Measurements from ENCODE around the gene PSPN.
"Not testable (repeated sequence)": the region's sequence is repeated elsewhere in the genome, so short reads cannot be mapped to it uniquely, and the experiment has no call there.

Gene PSPN

DNA sequence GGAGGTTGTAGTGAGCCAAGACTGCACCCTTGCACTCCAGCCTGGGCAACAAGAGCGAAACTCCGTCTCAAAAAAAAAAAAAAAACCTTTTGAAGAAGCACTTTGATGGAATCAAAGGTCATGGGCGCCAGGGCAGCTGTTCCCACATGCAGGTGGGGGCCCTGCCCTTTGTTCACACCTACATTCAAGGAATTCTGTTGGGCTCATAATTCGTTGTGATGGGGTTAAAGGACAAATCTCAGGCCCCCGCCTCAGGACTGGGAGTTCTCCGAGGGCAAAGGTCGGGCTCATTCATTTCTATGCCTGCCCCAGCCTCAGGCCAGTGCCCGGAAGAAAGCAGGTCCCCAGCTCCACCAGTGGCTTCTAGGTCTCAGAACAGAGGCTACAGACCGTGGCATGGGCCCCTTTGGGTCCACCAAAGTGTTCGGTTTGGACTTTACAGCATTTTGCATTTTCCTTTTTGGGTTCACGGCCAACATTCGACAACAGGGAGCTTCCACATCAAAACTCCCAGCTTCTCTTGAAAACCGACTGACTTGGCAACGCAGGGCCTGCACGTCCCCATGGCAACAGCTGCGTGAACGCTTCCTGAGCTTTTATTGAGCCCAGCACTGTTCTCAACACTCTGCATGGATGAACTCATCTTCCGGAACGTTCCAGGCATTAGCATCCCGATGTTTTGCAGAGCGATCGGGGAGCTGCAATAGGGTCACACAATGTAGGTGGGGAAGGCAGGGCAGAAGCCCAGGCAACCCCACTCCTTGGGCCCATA lies 27.3 kb upstream of the PSPN start:
- DNase-seq = no peak

GRCh38 chr19:6402058-6402457 lies 26.3 kb upstream of the PSPN start:
- no peak for DNase-seq

GRCh38 chr19:6400062-6400944 lies 24.6 kb upstream of the PSPN start:
- DNase-seq = not testable (repeated sequence)

GRCh38 chr19:6396305-6396704 lies 20.6 kb upstream of the PSPN start:
- DNase-seq = no peak

DNA sequence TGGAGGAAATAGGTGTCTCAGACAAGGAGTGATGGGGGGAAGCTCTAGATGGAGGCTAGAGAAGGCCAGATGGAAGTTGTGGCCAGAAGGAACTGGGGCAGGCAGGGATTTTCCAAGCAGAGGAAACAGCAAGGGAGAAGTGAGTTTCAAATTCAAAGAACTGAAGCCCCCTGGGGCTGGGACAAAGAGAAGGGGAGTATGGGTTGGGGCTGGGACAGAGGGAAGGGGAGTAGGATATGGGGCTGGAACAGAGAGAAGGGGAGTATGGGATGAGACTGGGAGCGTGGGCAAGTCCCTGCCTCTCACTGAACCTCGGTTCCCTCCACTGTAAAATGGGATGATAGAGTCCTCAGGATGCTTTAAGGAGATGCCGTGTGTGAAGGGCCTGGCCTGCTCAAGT lies 19.1 kb upstream of the PSPN start:
- no peak for DNase-seq

GRCh38 chr19:6393983-6394412 lies 18.3 kb upstream of the PSPN start:
- DNase-seq = no peak

- DNase-seq = peak; percentile 98
Observed at GRCh38 chr19:6393074-6393982, 17.6 kb upstream of the PSPN start, which contains the start of gene GTF2F1. Gene GTF2F1, minus strand, starts transcription at chr19:6393164. Its CDS starts 169 bp downstream, at chr19:6392995.

DNA sequence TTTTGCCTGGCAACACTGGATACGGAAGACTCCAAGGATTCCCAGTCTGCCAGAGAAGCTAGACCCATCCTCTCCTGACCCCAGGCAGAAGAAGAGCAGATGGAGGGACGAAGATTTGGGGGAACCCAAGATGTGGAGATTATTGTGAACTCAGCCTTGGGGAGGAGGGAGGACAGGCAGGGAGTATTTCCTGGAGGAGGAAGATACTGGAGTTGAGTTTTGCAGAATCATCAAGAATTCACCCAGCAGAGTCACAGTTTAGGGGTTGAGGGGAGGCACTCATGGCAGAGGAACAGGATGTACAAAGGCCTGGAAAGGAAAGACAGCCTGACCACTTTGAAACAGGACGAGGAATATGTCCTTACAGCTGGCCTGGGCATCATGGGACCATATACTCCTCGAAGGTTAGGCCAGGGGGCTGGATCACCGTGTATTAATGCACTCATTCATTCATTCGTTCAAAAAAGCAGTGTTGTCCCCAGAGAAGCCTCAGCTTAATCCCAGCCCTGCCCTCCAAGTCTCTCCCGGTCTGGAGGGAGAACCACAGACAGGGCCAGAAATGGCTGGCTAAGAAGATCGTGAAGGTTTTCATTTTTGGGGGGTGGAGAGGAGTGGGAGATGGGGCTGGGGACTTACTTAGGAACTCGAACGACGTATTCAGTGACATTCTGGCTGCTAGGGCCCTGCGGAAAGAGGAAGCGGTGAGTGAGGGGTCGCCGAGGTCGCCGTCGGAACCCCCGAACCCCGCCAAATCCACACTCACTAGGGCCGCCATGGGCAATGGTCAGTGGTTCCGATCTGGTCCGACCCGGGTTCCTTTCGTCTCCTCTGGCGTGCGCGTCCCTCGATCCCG lies 16.7 kb upstream of the PSPN start:
- DNase-seq = no peak

- no peak for DNase-seq
Observed at GRCh38 chr19:6387372-6387771, 11.6 kb upstream of the PSPN start.

DNA sequence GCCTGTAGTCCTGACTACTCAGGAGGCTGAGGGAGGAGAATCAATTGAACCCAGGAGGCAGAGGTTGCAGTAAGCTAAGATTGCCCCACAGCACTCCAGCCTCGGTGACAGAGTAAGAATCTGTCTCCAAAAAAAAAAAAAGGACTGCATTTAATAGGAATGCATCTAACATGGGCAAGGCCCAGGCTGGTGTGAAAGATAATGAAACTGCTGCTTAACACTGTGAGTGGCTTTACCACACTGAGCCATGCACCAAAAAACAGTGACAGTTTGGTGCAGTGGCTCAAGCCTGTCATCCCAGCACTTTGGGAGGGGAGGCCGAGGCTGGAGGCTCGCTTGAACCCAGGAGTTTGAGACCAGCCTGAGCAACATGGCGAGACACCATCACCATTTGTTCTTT lies 8.6 kb upstream of the PSPN start:
- peak; percentile 58 for DNase-seq

DNA sequence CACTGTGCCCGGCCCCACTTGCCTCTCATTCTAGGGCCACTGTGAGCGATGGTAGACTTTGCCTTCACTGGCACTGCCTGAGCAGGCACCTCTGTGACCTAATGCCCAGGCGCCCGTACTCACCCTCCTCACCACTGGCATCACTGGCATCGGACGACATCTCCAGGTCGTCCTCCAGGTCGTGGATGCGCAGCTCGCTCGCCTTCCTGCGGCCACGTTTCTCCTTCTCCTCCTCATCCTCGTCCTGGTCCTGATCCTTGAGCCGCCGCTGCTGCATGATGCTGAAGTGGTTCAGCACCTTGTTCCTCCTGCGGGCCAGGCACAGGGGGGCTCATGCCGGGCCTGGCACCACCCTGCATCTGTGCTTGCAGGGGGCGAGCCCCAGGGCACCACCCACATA lies 7.5 kb upstream of the PSPN start:
- DNase-seq = no peak

- DNase-seq = no peak
Observed at GRCh38 chr19:6381030-6381750, 5.5 kb upstream of the PSPN start.

DNA sequence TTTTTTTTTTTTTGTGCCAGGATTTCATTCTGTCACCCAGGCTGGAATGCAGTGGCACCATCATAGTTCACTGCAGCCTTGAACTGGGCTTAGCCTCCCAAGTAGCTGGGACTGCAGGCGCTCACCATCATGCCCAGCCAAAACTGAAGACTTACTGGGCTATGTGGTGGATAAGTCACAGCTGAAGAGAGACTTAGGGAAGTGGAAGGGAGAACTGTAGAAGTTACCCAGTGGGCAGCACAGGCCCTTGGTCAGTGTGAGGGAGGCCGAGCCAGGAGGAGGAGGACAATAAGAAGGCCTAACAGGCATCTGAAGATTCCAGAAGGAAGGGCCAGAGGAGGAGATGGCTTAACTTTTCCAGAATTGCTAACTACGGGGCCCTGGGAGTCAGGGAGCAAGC lies 4.0 kb upstream of the PSPN start:
- no peak for DNase-seq

DNA sequence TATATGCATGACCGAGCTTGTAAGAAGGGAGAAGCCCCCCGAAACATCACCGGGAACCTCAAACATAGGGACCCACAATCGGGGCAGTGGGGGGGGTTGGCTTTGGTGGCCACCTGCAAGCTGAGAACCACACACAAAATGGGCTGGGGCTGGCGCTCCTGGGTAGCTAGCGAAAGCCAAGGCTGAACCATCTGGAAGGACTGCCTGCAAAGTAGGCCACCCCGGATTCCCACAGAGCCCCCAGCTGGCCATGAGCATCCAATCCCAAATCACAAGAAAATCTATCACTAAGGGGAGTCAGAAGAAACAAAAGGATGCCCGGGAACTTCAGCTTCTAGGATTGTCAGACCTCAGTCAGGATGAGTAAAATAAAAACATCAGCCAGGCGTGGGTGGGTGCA lies 2.8 kb upstream of the PSPN start:
- DNase-seq = no peak

GRCh38 chr19:6378041-6378440 lies 2.3 kb upstream of the PSPN start:
- no peak for DNase-seq

GRCh38 chr19:6376512-6377190 lies 918 bp upstream of the PSPN start:
- no peak for DNase-seq

DNA sequence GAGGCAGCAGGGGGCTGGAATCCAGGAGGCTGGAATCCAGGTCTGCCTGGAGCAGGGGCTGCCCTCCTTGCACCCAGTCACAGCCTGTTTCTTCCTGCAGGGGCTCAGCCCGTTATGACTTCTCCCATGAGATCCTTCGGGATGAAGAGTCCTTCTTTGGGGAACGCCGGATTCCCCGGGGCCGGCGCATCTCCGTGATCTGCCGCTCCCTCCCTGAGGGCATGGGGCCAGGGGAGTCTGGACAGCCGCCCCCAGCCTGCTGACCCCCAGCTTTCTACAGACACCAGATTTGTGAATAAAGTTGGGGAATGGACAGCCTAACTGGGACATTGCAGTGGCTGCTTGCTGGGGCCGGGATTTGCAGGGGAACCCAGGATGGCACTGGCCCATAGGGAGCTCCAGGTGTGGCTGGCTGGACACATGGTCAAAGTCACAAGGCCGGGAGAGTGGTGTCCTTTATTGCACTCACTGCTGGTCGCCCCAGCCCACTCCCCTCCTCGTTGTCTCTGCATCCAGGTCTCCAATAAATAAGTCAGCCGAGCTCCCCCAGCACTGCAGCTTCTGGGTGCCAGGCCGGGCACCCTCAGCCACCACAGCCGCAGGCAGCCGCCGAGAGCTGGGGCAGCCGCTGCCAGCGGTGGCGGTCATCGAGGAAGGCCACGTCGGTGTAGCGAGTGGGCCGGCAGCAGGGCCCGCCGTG lies 872 bp downstream of the PSPN start:
- no peak for DNase-seq

GRCh38 chr19:6374161-6374709 lies 1.5 kb downstream of the PSPN start:
- DNase-seq = no peak

DNA sequence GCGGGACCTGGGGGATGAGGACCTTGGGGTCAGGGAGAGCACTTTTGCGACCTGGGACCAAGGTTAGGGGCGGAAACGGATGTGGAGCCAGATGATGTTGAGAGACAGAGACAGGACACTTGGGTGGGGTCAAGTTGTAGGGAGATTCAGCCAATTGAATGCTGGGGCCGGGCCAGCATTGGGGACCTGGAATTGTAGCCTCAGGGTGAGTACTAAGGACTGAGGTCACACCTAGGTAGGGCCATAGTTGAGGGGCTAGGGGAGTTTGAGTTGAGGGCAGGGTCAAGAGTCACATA lies 2.0 kb downstream of the PSPN start:
- DNase-seq = peak; percentile 56

Data from hematopoietic multipotent progenitor cell treated with erythropoietin and hydrocortisone succinate and interleukin-3 and kit ligand, for 6 days (in vitro differentiated cells).